Ovary (tissue), 3 donors: ENCODE results near the gene PAM.

ENCODE experiments used
- POLR2A ChIP-seq: fragments of 450-650 bp; IDR thresholded peaks from one replicate; pipeline ENCODE4 v1.6.1; 2017; ENCODE audit warnings: antibody characterized with exemption, mild to moderate bottlenecking, moderate library complexity
- TF ChIP-seq, protein P1 (sequence below), 3 donors: fragments of 450-650 bp in 2 of 3; fragments of 200-600 bp in 1 of 3; IDR thresholded peaks; one replicate each; pipeline versions ENCODE4 v1.5.1 to v1.8.0; 2016 to 2022; ENCODE audit warnings: antibody characterized with exemption in 3 of 3, mild to moderate bottlenecking in 1 of 3
- donor health status: DM: no; HTN: no; CAD: no.

- TF ChIP-seq, protein P1, sequence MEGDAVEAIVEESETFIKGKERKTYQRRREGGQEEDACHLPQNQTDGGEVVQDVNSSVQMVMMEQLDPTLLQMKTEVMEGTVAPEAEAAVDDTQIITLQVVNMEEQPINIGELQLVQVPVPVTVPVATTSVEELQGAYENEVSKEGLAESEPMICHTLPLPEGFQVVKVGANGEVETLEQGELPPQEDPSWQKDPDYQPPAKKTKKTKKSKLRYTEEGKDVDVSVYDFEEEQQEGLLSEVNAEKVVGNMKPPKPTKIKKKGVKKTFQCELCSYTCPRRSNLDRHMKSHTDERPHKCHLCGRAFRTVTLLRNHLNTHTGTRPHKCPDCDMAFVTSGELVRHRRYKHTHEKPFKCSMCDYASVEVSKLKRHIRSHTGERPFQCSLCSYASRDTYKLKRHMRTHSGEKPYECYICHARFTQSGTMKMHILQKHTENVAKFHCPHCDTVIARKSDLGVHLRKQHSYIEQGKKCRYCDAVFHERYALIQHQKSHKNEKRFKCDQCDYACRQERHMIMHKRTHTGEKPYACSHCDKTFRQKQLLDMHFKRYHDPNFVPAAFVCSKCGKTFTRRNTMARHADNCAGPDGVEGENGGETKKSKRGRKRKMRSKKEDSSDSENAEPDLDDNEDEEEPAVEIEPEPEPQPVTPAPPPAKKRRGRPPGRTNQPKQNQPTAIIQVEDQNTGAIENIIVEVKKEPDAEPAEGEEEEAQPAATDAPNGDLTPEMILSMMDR (IDR thresholded peaks at IDR 0.05) = no peak
- no peak for TF ChIP-seq POLR2A
Observed at GRCh38 chr5:102905056-102905455, 150.0 kb downstream of the PAM start.
